Vagina (tissue), 2 donors: ENCODE measurements around the gene SLK.

Experiments used
- CTCF ChIP-seq, 3 experiments: fragments of 450-650 bp in 2 of 3; fragments of 200-600 bp in 1 of 3; sonication (generic) in 1 of 3; IDR thresholded peaks; one replicate each; pipeline ENCODE4 v1.5.1; 2017 to 2019; ENCODE audit warnings: antibody characterized with exemption in 3 of 3, mild to moderate bottlenecking in 2 of 3, moderate library complexity in 2 of 3
- POLR2A ChIP-seq, 2 donors: fragments of 450-650 bp; IDR thresholded peaks; one replicate each; pipeline ENCODE4 v1.6.1; 2017; ENCODE audit warnings: antibody characterized with exemption in 2 of 2, mild to moderate bottlenecking in 2 of 2, moderate library complexity in 2 of 2
- POLR2AphosphoS5 ChIP-seq, 2 donors: sonication (generic); formaldehyde crosslinking; IDR thresholded peaks; one replicate each; pipeline ENCODE4 v1.9.0; 2017; ENCODE audit warnings: antibody characterized with exemption in 2 of 2, mild to moderate bottlenecking in 2 of 2, low read depth in 1 of 2; ENCODE audit not compliant: insufficient read depth in 1 of 2

- TF ChIP-seq CTCF (IDR thresholded peaks at IDR 0.05) (no peak), POLR2A (IDR thresholded peaks at IDR 0.05) (no peak), POLR2AphosphoS5 (IDR thresholded peaks at IDR 0.05; ENCODE audit: insufficient read depth in 1 of 2, low read depth in 1 of 2) (no peak)
Measured at GRCh38 chr10:104025524-104025923, 58.6 kb downstream of the SLK start.
